HG03064 (cell line): ENCODE measurements around the gene KRT38.

Experiments used
- ATAC-seq: cut with Tn5 transposase; IDR thresholded peaks from one replicate; pipeline ENCODE4 v1.9.1; 2021; ENCODE audit warnings: low read depth; ENCODE audit not compliant: unreplicated experiment

The KRT38 gene

GRCh38 chr17:41440531-41441033 lies at the start of gene KRT38:
KRT38 (minus strand) TSS chr17:41440983; CDS start chr17:41440921, 62 bp downstream.
- ATAC-seq = no peak

GRCh38 chr17:41489531-41489930 lies 48.7 kb upstream of the KRT38 start, which contains the start of gene KRT36:
KRT36 (minus strand) TSS chr17:41489910; CDS start chr17:41489864, 46 bp downstream.
- ATAC-seq = no peak

- no peak for ATAC-seq
These were observed 46.2 kb upstream of the KRT38 start for GRCh38 chr17:41486809-41487530.

- ATAC-seq = no peak
These were observed 45.5 kb upstream of the KRT38 start for GRCh38 chr17:41486316-41486715.

- no peak for ATAC-seq
These were observed 44.4 kb upstream of the KRT38 start for GRCh38 chr17:41484920-41485904.

GRCh38 chr17:41483991-41484826 lies 43.4 kb upstream of the KRT38 start:
- no peak for ATAC-seq

GRCh38 chr17:41483531-41483930 lies 42.7 kb upstream of the KRT38 start:
- ATAC-seq = no peak

GRCh38 chr17:41481036-41481435 lies 40.3 kb upstream of the KRT38 start, which contains the start of gene KRT35:
KRT35 (minus strand) TSS chr17:41481151; CDS start chr17:41481097, 54 bp downstream.
- no peak for ATAC-seq

- no peak for ATAC-seq
These were observed 39.8 kb upstream of the KRT38 start for GRCh38 chr17:41480581-41480980.

GRCh38 chr17:41480136-41480535 lies 39.4 kb upstream of the KRT38 start:
- no peak for ATAC-seq

- no peak for ATAC-seq
These were observed 37.5 kb upstream of the KRT38 start for GRCh38 chr17:41478237-41478636.

GRCh38 chr17:41476866-41477815 lies 36.4 kb upstream of the KRT38 start:
- ATAC-seq = no peak

GRCh38 chr17:41475421-41475820 lies 34.6 kb upstream of the KRT38 start:
- no peak for ATAC-seq

- no peak for ATAC-seq
These were observed 34.1 kb upstream of the KRT38 start for GRCh38 chr17:41474863-41475262.

- ATAC-seq = no peak
These were observed 27.6 kb upstream of the KRT38 start for GRCh38 chr17:41468346-41468745.

- no peak for ATAC-seq
These were observed 26.8 kb upstream of the KRT38 start for GRCh38 chr17:41467561-41467960.

- ATAC-seq = no peak
These were observed 26.2 kb upstream of the KRT38 start, which contains the start of gene KRT32 for GRCh38 chr17:41466988-41467387. KRT32 (minus strand) TSS chr17:41467386; CDS start chr17:41467325, 61 bp downstream.

GRCh38 chr17:41464682-41465081 lies 23.9 kb upstream of the KRT38 start:
- ATAC-seq = no peak

- ATAC-seq = no peak
These were observed 23.4 kb upstream of the KRT38 start for GRCh38 chr17:41464173-41464572.
